OCI-LY1 (cell line): ENCODE data around the gene NEUROD1.

ENCODE experiments used
- H2AFZ ChIP-seq: fragments of 200-600 bp; sonication (generic), shearing (Covaris generic); 2 replicates; pipeline ENCODE4 v1.6.0; 2014; ENCODE audit warnings: antibody characterized with exemption, mild to moderate bottlenecking, low read length
- H3F3A ChIP-seq: fragments of 200-600 bp; sonication (generic), shearing (Covaris generic); 2 replicates; pipeline ENCODE4 v1.6.0; 2014; ENCODE audit warnings: mild to moderate bottlenecking, antibody characterized with exemption, low read length, moderate library complexity; ENCODE audit not compliant: insufficient read depth
- H3K27ac ChIP-seq: fragments of 200-600 bp; sonication (generic); 2 replicates; pipeline ENCODE4 v1.5.1; 2014; ENCODE audit warnings: low read length, mixed run types, mild to moderate bottlenecking, low read depth; ENCODE audit not compliant: poor library complexity, severe bottlenecking
- H3K27me3 ChIP-seq: fragments of 200-600 bp; sonication (generic); 2 replicates; pipeline ENCODE4 v1.6.0; 2014; ENCODE audit warnings: antibody characterized with exemption, mild to moderate bottlenecking, low read length, moderate library complexity; ENCODE audit not compliant: insufficient read depth
- H3K36me3 ChIP-seq: fragments of 200-600 bp; sonication (generic); 2 replicates; pipeline ENCODE4 v1.6.1; 2014; ENCODE audit warnings: mild to moderate bottlenecking, antibody characterized with exemption, low read length, moderate library complexity, mixed read lengths; ENCODE audit not compliant: insufficient read depth
- H3K4me1 ChIP-seq: fragments of 200-600 bp; sonication (generic); 2 replicates; pipeline ENCODE4 v1.5.1; 2014; ENCODE audit warnings: mild to moderate bottlenecking, low read length, moderate library complexity; ENCODE audit not compliant: insufficient read depth, severe bottlenecking
- H3K4me2 ChIP-seq: fragments of 200-600 bp; sonication (generic), shearing (Covaris generic); 2 replicates; pipeline ENCODE4 v1.6.1; 2014; ENCODE audit warnings: low read length
- H3K4me3 ChIP-seq: fragments of 200-600 bp; sonication (generic); 2 replicates; pipeline ENCODE4 v1.5.1; 2014; ENCODE audit warnings: low read length, low read depth, mild to moderate bottlenecking, mixed read lengths; ENCODE audit not compliant: poor library complexity, severe bottlenecking
- H3K79me2 ChIP-seq: fragments of 200-600 bp; shearing (Covaris generic); 2 replicates; pipeline ENCODE4 v1.6.1; 2016; ENCODE audit warnings: mixed run types, low read length, mixed read lengths; ENCODE audit not compliant: insufficient read depth
- H3K9ac ChIP-seq: fragments of 200-600 bp; sonication (generic), shearing (Covaris generic); 2 replicates; pipeline ENCODE4 v1.6.1; 2014; ENCODE audit warnings: mild to moderate bottlenecking, low read length, mixed read lengths
- H3K9me2 ChIP-seq: fragments of 200-600 bp; sonication (generic), shearing (Covaris generic); 2 replicates; pipeline ENCODE4 v1.6.1; 2014; ENCODE audit warnings: low read depth, mild to moderate bottlenecking, low read length, mixed read lengths
- H3K9me3 ChIP-seq: fragments of 200-600 bp; shearing (Covaris generic); 2 replicates; pipeline ENCODE4 v1.6.1; 2014; ENCODE audit warnings: low read length, mixed read lengths
- H4K20me1 ChIP-seq: fragments of 200-600 bp; sonication (generic), shearing (Covaris generic); 2 replicates; pipeline ENCODE4 v1.6.0; 2016; ENCODE audit warnings: mild to moderate bottlenecking, low read length; ENCODE audit not compliant: insufficient read depth
- EZH2 ChIP-seq: fragments of 200-600 bp; sonication (generic), shearing (Covaris generic); IDR thresholded peaks from 2 replicates; pipeline ENCODE4 v1.8.0; 2017; ENCODE audit warnings: borderline replicate concordance, mixed run types, mild to moderate bottlenecking, antibody characterized with exemption, low read length, moderate library complexity, mixed read lengths
- TF ChIP-seq, protein P1 (sequence below): fragments of 200-600 bp; sonication (generic), shearing (Covaris generic); IDR thresholded peaks from 2 replicates; pipeline ENCODE4 v1.5.1; 2017; ENCODE audit warnings: mild to moderate bottlenecking, antibody characterized with exemption, low read length, moderate library complexity, mixed read lengths

The NEUROD1 gene

DNA sequence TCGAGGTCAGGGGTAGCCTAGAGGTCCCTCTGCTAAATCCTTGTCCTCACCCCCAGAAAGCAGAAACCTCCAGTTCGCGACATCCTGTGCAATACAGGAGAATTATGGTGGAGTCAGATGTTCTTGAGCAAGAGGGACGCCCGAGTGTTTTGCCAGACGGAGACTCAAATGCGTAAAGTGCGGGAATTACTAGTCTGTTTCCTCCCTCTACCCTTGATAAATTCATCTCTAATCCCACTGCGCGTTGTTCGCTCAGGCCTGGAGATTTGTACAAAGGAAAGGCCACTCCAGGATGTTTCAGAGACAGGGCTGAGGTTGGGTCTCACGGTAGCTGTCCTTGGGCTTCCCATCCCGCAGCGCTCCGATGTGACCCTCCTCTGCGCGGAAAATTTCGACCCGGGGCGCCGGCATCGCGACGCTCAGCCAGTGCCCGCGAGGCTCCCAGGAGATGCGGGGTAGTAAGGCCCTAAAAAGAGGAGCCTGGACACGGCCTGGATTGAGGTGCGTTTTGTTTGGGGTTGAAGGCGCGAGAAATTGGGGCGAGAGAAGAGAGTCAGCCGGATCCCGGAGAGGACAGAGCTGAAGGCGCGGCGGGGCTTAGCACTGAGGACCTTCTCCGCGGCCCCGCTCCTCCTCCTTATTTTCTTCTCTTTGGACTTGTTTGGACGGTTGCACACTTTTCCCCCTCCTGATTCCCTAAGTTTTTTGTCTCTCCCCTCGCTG lies 2.6 kb upstream of the NEUROD1 start:
- Histone ChIP-seq H2AFZ (no peak overlapping the region), H4K20me1 (no peaks in the 10 kb centered on the region), H3K9me2 (no peaks in the 10 kb centered on the region), H3K9ac (no peak overlapping the region), H3K4me2 (no peak overlapping the region), H3K4me3 (no peak overlapping the region), H3F3A (no peaks in the 10 kb centered on the region), H3K4me1 (peaks cover 9% of the 10 kb centered on the region), H3K9me3 (no peaks in the 10 kb centered on the region), H3K27ac (no peak overlapping the region), H3K27me3 (no peaks in the 10 kb centered on the region), H3K79me2 (no peaks in the 10 kb centered on the region), H3K36me3 (no peaks in the 10 kb centered on the region)
- TF ChIP-seq, protein P1, sequence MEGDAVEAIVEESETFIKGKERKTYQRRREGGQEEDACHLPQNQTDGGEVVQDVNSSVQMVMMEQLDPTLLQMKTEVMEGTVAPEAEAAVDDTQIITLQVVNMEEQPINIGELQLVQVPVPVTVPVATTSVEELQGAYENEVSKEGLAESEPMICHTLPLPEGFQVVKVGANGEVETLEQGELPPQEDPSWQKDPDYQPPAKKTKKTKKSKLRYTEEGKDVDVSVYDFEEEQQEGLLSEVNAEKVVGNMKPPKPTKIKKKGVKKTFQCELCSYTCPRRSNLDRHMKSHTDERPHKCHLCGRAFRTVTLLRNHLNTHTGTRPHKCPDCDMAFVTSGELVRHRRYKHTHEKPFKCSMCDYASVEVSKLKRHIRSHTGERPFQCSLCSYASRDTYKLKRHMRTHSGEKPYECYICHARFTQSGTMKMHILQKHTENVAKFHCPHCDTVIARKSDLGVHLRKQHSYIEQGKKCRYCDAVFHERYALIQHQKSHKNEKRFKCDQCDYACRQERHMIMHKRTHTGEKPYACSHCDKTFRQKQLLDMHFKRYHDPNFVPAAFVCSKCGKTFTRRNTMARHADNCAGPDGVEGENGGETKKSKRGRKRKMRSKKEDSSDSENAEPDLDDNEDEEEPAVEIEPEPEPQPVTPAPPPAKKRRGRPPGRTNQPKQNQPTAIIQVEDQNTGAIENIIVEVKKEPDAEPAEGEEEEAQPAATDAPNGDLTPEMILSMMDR, result no peak
- no peak for TF ChIP-seq EZH2

GRCh38 chr2:181682026-181682789 lies 1.9 kb upstream of the NEUROD1 start:
- Histone ChIP-seq H3K9me3 (no peaks in the 10 kb centered on the region), H3K36me3 (no peaks in the 10 kb centered on the region), H3F3A (no peaks in the 10 kb centered on the region), H3K4me2 (no peak overlapping the region), H3K27ac (no peak overlapping the region), H2AFZ (no peak overlapping the region), H3K4me1 (peaks cover 9% of the 10 kb centered on the region), H4K20me1 (no peaks in the 10 kb centered on the region), H3K27me3 (no peaks in the 10 kb centered on the region), H3K4me3 (no peak overlapping the region), H3K79me2 (no peaks in the 10 kb centered on the region), H3K9ac (no peak overlapping the region), H3K9me2 (no peaks in the 10 kb centered on the region)
- no peak for TF ChIP-seq EZH2

DNA sequence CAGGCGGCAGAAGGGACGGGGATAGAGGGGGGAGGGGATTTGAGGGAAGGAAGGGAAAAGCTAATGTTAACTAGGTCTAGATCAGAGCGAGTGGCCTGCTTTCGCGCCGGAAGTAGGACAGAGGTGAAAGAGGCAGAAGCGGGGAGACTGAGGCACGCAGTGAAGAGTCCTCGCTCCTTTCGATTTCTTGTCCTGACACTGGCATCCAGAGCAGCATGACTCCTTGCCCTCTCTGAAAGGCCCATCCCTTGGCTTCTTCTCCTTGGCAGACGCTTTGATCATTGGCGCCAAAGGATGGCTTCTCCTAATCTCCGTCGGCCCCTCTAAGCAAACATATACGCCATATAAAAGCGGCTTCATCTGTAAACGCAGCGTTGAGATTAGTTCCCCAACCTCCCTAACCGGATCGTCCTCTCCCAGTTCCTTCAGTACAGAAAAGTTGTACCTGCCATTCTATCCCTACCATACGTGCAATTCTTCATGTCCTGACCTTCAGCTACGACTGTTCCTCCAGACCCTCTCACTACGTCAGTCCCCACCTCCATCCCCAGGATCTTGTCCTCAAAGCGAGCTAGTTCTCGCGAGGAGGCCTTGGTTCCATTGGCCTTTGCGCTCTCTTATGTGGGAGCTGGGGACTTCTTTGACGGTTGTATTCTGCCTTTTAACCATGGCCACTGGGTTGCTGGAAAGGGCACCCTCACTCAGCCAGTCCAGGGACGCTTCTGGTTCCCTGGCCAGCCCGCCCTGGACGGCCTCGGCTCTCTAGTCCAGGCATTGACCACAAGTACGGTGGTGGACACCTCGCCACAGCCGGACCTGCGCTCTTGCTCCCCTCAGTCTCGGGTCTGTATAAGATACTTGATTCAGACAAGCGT lies 857 bp upstream of the NEUROD1 start:
- TF ChIP-seq EZH2, result no peak
- TF ChIP-seq, protein P1, result no peak
- Histone ChIP-seq H3K79me2 (no peaks in the 10 kb centered on the region), H3K27ac (no peak overlapping the region), H3K27me3 (no peaks in the 10 kb centered on the region), H2AFZ (no peak overlapping the region), H3K9me3 (no peaks in the 10 kb centered on the region), H3K4me2 (no peak overlapping the region), H3F3A (no peaks in the 10 kb centered on the region), H3K4me3 (no peak overlapping the region), H4K20me1 (no peaks in the 10 kb centered on the region), H3K9me2 (no peaks in the 10 kb centered on the region), H3K4me1 (peaks cover under 1% of the 10 kb centered on the region), H3K9ac (no peak overlapping the region), H3K36me3 (no peaks in the 10 kb centered on the region)
